H1 (cell line): ENCODE data around the gene ABL2. TPM values are rescaled to one million over a fixed set of nuclear protein-coding genes. Genes with fewer than 3 reads are reported as not detected.

Experiments
- CTCF ChIA-PET: fragments of 300-600 bp; sonication (Branson Sonifier 250); formaldehyde crosslinking; loops from one replicate; lab custom pipeline; 2021; ENCODE audit not compliant: partially characterized antibody; lab: Charles Lee
- POLR2A ChIA-PET: fragments of 300-600 bp; sonication (Branson Sonifier 250); formaldehyde crosslinking; loops from one replicate; lab custom pipeline; 2021; ENCODE audit warnings: inconsistent platforms; ENCODE audit not compliant: partially characterized antibody; lab: Charles Lee
- DNase-seq, 2 experiments: peaks; one replicate each; pipeline versions ENCODE4 v3.0.0 to v3.0.0-alpha.2; 2010 to 2022; ENCODE audit warnings: low spot score in 2 of 2, low read depth in 1 of 2, mixed read lengths in 1 of 2
- FAIRE-seq: peaks from 2 replicates; lab custom pipeline; 2011; peaks lifted over from hg19 to GRCh38; lab: Jason Lieb, UNC
- H2AFZ ChIP-seq: 2 replicates; pipeline ENCODE4 v1.8.1; 2012; ENCODE audit warnings: low read length, inconsistent platforms
- H2AK5ac ChIP-seq: 2 replicates; pipeline ENCODE4 v1.6.1; 2013; ENCODE audit warnings: low read depth, low read length
- H2BK120ac ChIP-seq: replicated peaks from 2 replicates; pipeline ENCODE3; 2013; ENCODE audit warnings: low read depth, low read length, inconsistent platforms
- H2BK12ac ChIP-seq: 2 replicates; pipeline ENCODE4 v1.6.1; 2013; ENCODE audit warnings: low read depth, low read length
- H2BK15ac ChIP-seq: 2 replicates; pipeline ENCODE4 v1.6.1; 2013; ENCODE audit warnings: low read length
- H2BK20ac ChIP-seq: 2 replicates; pipeline ENCODE4 v1.6.1; 2013; ENCODE audit warnings: low read length
- H2BK5ac ChIP-seq: 2 replicates; pipeline ENCODE4 v1.6.1; 2013; ENCODE audit warnings: low read depth, low read length
- H3K14ac ChIP-seq: 2 replicates; pipeline ENCODE4 v1.6.1; 2013; ENCODE audit warnings: inconsistent platforms; ENCODE audit not compliant: insufficient read length
- H3K18ac ChIP-seq: 2 replicates; pipeline ENCODE4 v1.6.1; 2013; ENCODE audit warnings: low read length; ENCODE audit errors: extremely low read depth
- H3K23ac ChIP-seq: 2 replicates; pipeline ENCODE4 v1.6.1; 2013; ENCODE audit warnings: inconsistent platforms; ENCODE audit not compliant: insufficient read length
- H3K23me2 ChIP-seq: 2 replicates; pipeline ENCODE4 v1.6.1; 2013; ENCODE audit warnings: low read depth, low read length
- H3K27ac ChIP-seq: 2 replicates; pipeline ENCODE4 v1.6.1; 2011; ENCODE audit warnings: low read depth, low read length, inconsistent platforms
- H3K27me3 ChIP-seq, 4 experiments: replicated peaks in 1 of 4; 1 replicate in 1 of 4; 2 replicates in 3 of 4; pipeline versions ENCODE4 v1.6.1 to v1.8.1; 2011 to 2013; ENCODE audit warnings: low read length in 3 of 4, mild to moderate bottlenecking in 3 of 4, inconsistent platforms in 2 of 4, mixed read lengths in 2 of 4, moderate library complexity in 1 of 4; ENCODE audit not compliant: control insufficient read depth in 3 of 4, insufficient read depth in 3 of 4; ENCODE audit errors: extremely low read depth in 1 of 4
- H3K36me3 ChIP-seq, 4 experiments: 2 replicates each; pipeline versions ENCODE4 v1.6.1 to v1.8.1; 2011 to 2013; ENCODE audit warnings: mild to moderate bottlenecking in 4 of 4, low read length in 3 of 4, moderate library complexity in 2 of 4, control low read depth in 1 of 4, inconsistent platforms in 1 of 4; ENCODE audit not compliant: insufficient read depth in 4 of 4, control insufficient read depth in 2 of 4
- H3K4ac ChIP-seq: replicated peaks from 2 replicates; pipeline ENCODE3; 2013; ENCODE audit warnings: low read length, low read depth, mixed read lengths, inconsistent platforms; ENCODE audit not compliant: insufficient read length
- H3K4me1 ChIP-seq, 4 experiments: replicated peaks in 1 of 4; 1 replicate in 1 of 4; 2 replicates in 3 of 4; pipeline versions ENCODE4 v1.6.1 to v1.8.1; 2011 to 2013; ENCODE audit warnings: low read length in 3 of 4, inconsistent platforms in 2 of 4, mixed read lengths in 1 of 4; ENCODE audit not compliant: insufficient read depth in 4 of 4, control insufficient read depth in 3 of 4
- H3K4me2 ChIP-seq, 2 experiments: 2 replicates each; pipeline versions ENCODE4 v1.6.1 to v1.8.1; 2011 to 2013; ENCODE audit warnings: low read depth in 2 of 2, low read length in 2 of 2, control low read depth in 1 of 2, inconsistent platforms in 1 of 2, mild to moderate bottlenecking in 1 of 2; ENCODE audit not compliant: insufficient read depth in 1 of 2
- H3K4me3 ChIP-seq, 4 experiments: fragments of 200-600, 300-600 bp in 1 of 4; sonication (generic), shearing (Covaris generic), sonication (Bioruptor Twin) in 1 of 4; 2 replicates each; pipeline versions ENCODE4 v1.5.1 to v1.8.1; 2011 to 2016; ENCODE audit warnings: low read length in 4 of 4, low read depth in 3 of 4, control low read depth in 2 of 4, inconsistent platforms in 2 of 4, mild to moderate bottlenecking in 2 of 4, mixed read lengths in 1 of 4, moderate library complexity in 1 of 4; ENCODE audit not compliant: insufficient read depth in 2 of 4; ENCODE audit errors: extremely low read depth in 1 of 4
- H3K56ac ChIP-seq: replicated peaks from 2 replicates; pipeline ENCODE3; 2013; ENCODE audit warnings: low read depth, mild to moderate bottlenecking, mixed read lengths, low read length, inconsistent platforms; ENCODE audit not compliant: insufficient read length
- H3K79me1 ChIP-seq: 2 replicates; pipeline ENCODE4 v1.6.1; 2013; ENCODE audit warnings: low read depth, low read length, control low read depth
- H3K79me2 ChIP-seq, 2 experiments: 2 replicates each; pipeline versions ENCODE4 v1.6.1 to v1.8.1; 2012 to 2013; ENCODE audit warnings: low read length in 2 of 2, mild to moderate bottlenecking in 2 of 2, inconsistent platforms in 1 of 2; ENCODE audit not compliant: insufficient read depth in 2 of 2, control insufficient read depth in 1 of 2
- H3K9ac ChIP-seq, 4 experiments: replicated peaks in 1 of 4; 1 replicate in 1 of 4; 2 replicates in 3 of 4; pipeline versions ENCODE4 v1.6.1 to v1.8.1; 2011 to 2013; ENCODE audit warnings: low read depth in 3 of 4, low read length in 3 of 4, control low read depth in 2 of 4, mild to moderate bottlenecking in 2 of 4, moderate library complexity in 2 of 4, inconsistent platforms in 1 of 4; ENCODE audit errors: extremely low read depth in 1 of 4
- H3K9me3 ChIP-seq, 2 experiments: 2 replicates each; pipeline versions ENCODE4 v1.6.1 to v1.8.1; 2012 to 2013; ENCODE audit warnings: mild to moderate bottlenecking in 2 of 2, moderate library complexity in 2 of 2, control low read depth in 1 of 2, inconsistent platforms in 1 of 2, low read depth in 1 of 2, low read length in 1 of 2, mixed read lengths in 1 of 2; ENCODE audit not compliant: insufficient read depth in 2 of 2
- H4K20me1 ChIP-seq, 2 experiments: replicated peaks in 1 of 2; 2 replicates each; pipeline versions ENCODE3 to v1.8.1; 2011 to 2013; ENCODE audit warnings: inconsistent platforms in 2 of 2, low read length in 2 of 2, mild to moderate bottlenecking in 1 of 2; ENCODE audit not compliant: insufficient read depth in 2 of 2, control insufficient read depth in 1 of 2
- H4K5ac ChIP-seq: 2 replicates; pipeline ENCODE4 v1.6.1; 2013; ENCODE audit warnings: low read length, low read depth, mixed read lengths, inconsistent platforms; ENCODE audit not compliant: insufficient read length
- H4K8ac ChIP-seq: 2 replicates; pipeline ENCODE4 v1.8.0; 2013; ENCODE audit warnings: mild to moderate bottlenecking, moderate library complexity, low read length, inconsistent platforms; ENCODE audit not compliant: insufficient read depth; ENCODE audit errors: extremely low read depth
- H4K91ac ChIP-seq: replicated peaks from 2 replicates; pipeline ENCODE3; 2013; ENCODE audit warnings: low read length, mixed read lengths, inconsistent platforms; ENCODE audit not compliant: insufficient read length
- BRCA1 ChIP-seq: IDR thresholded peaks from 2 replicates; pipeline ENCODE4 v1.6.1; 2012; ENCODE audit warnings: low read depth, low read length, improper control_type of control experiment
- CTCF ChIP-seq, 3 experiments: IDR thresholded peaks; 1 replicate in 2 of 3; 2 replicates in 1 of 3; pipeline versions ENCODE4 v1.5.1 to v1.6.1; 2011; ENCODE audit warnings: low read length in 3 of 3, mild to moderate bottlenecking in 3 of 3, inconsistent platforms in 2 of 3, low read depth in 1 of 3, moderate library complexity in 1 of 3; ENCODE audit not compliant: insufficient read depth in 1 of 3; ENCODE audit errors: control extremely low read depth in 1 of 3
- E2F6 ChIP-seq: IDR thresholded peaks from 2 replicates; pipeline ENCODE4 v1.6.1; 2012; ENCODE audit warnings: inconsistent platforms
- FOSL1 ChIP-seq: IDR thresholded peaks from 2 replicates; pipeline ENCODE4 v1.6.1; 2011; ENCODE audit warnings: mild to moderate bottlenecking, low read depth, low read length, moderate library complexity; ENCODE audit not compliant: insufficient read depth
- PHF8 ChIP-seq: fragments of 200-600 bp; sonication (generic); conservative IDR thresholded peaks from 2 replicates; pipeline ENCODE4 v1.7.1; 2012; ENCODE audit warnings: low read depth, mild to moderate bottlenecking, inconsistent platforms, low read length, moderate library complexity
- POLR2AphosphoS5 ChIP-seq: IDR thresholded peaks from 2 replicates; pipeline ENCODE4 v1.6.1; 2011; ENCODE audit warnings: low read depth, low read length
- RBBP5 ChIP-seq: IDR thresholded peaks from 2 replicates; pipeline ENCODE4 v1.7.1; 2012; ENCODE audit warnings: low read depth, mild to moderate bottlenecking, inconsistent platforms, low read length, moderate library complexity, borderline replicate concordance
- SP2 ChIP-seq: IDR thresholded peaks from 2 replicates; pipeline ENCODE4 v1.6.1; 2012; ENCODE audit warnings: mild to moderate bottlenecking, low read length, inconsistent platforms
- TAF1 ChIP-seq: IDR thresholded peaks from 2 replicates; pipeline ENCODE4 v1.6.1; 2011; ENCODE audit warnings: mild to moderate bottlenecking, low read depth, low read length
- WGBS, 2 experiments: shearing (Covaris generic) in 1 of 2; methylation state at CpG; one replicate each; pipeline versions ENCODE4 v1.1.6 to v1.1.7; 2013 to 2015; ENCODE audit warnings: low lambda C conversion rate in 2 of 2, mixed read lengths in 2 of 2, inconsistent platforms in 1 of 2, low coverage in 1 of 2, missing lambda C conversion rate in 1 of 2; ENCODE audit not compliant: insufficient replicate concordance in 2 of 2, insufficient coverage in 1 of 2, insufficient read length in 1 of 2; ENCODE audit errors: extremely low coverage in 1 of 2, missing lambda C conversion rate in 1 of 2; 5-methylcytosine and 5-hydroxymethylcytosine counted together
- polyA plus RNA-seq, 7 experiments: library from polyadenylated mRNA; depleted of rRNA in 3 of 7; stranded (reverse) in 5 of 7; unstranded in 2 of 7; fragments of >200 nt in 5 of 7; fragments of 200-250 nt in 2 of 7; gene quantifications; 1 replicate in 5 of 7; 2 replicates in 1 of 7; 4 replicates in 1 of 7; pipeline versions ENCODE4 v1.2.1 to v1.2.3, GENCODE V29; 2011 to 2013; ENCODE audit warnings: missing spikeins in 2 of 7, mixed read lengths in 2 of 7
- total RNA-seq: library from RNA; stranded (reverse); fragmentation: NEBNext Ultra II Directional; extraction: Animal tissue kit (Norgen Biotek cat#: 25700); gene quantifications from 2 replicates; pipeline ENCODE4 v1.2.1, GENCODE V29; 2021
- TF ChIP-seq, protein P1 (sequence below): IDR thresholded peaks from 2 replicates; pipeline ENCODE4 v1.6.1; 2012; ENCODE audit warnings: inconsistent platforms

Gene ABL2
- total and polyA plus RNA-seq, 2 of the 8 experiments (the other 6 are each of a cell fraction or from before 2014, with no cell fraction given), result 4.5 to 19.1 TPM

DNA sequence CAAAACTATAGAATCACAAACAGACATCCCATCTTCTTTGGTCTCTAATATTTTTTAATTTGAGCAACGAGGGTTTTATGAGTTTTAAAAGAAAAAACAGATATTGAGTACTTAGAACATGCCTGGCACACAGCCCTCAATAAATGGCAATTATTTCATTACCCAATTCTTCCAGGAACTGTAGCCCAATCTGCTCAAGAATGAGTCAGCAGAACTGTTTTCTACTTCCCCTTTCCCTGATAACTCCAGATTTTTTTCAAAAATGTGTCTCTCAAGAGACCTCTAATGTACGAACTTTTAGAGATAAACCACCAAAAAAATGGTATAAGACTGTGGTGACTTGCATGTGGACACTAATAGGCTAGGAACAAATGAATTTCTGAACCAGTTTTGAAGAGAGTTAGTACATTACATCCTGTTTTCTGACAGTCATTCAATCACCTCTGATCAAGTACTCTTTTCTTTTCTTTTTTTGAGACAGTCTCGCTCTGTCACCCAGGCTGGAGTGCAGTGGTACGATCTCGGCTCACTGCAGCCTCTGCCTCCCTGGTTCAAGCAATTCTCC is 11.5 kb downstream of the ABL2 start:
- Histone ChIP-seq H3K23ac (no peak overlapping the region), H4K8ac (no peak overlapping the region), H3K4ac (no peak overlapping the region), H3K18ac (no peak overlapping the region), H3K4me2 (no peak overlapping the region), H3K9me3 (no peaks in the 10 kb centered on the region), H2BK120ac (no peak overlapping the region), H3K23me2 (no peaks in the 10 kb centered on the region), H3K9ac (no peak overlapping the region), H3K79me2 (peaks cover 0 to 61% of the 10 kb centered on the region in 2 experiments; a peak in 2 of 4 replicates), H3K4me1 (no peaks in the 10 kb centered on the region), H4K91ac (no peak overlapping the region), H3K27ac (no peak overlapping the region), H3K36me3 (peaks cover 0 to 7% (median 0%) of the 10 kb centered on the region in 4 experiments; a peak in 3 of 8 replicates), H2BK12ac (no peak overlapping the region), H3K56ac (no peak overlapping the region), H2BK15ac (no peak overlapping the region), H4K20me1 (peaks cover 5 to 6% of the 10 kb centered on the region in 2 experiments), H2BK5ac (no peak overlapping the region), H2AK5ac (no peak overlapping the region), H2AFZ (no peak overlapping the region), H2BK20ac (no peak overlapping the region), H4K5ac (no peak overlapping the region), H3K4me3 (no peak overlapping the region), H3K79me1 (no peaks in the 10 kb centered on the region; the same call in 1 of the 2 replicates), H3K27me3 (no peaks in the 10 kb centered on the region), H3K14ac (no peak overlapping the region)
- DNase-seq (no peak), FAIRE-seq (no peak)
- CTCF ChIA-PET, result no interaction called here
- 91% methylated on average over 5 of the region's 5 CpGs; no CpG with 5 or more reads in 1 of the 2 experiments for WGBS, 2 experiments
- POLR2A ChIA-PET, result interaction anchor here (1.0 kb wide), 1 partner anchor 11 kb away, joined by 3 read pairs; no protein-coding TSS in a partner anchor
- TF ChIP-seq E2F6 (no peak), SP2 (no peak), RBBP5 (no peak), FOSL1 (no peak), PHF8 (no peak), CTCF (IDR thresholded peaks at IDR 0.05; ENCODE audit: control extremely low read depth in 1 of 3, insufficient read depth in 1 of 3, low read depth in 1 of 3, low read length in 3 of 3) (no peak), POLR2AphosphoS5 (no peak), TAF1 (no peak), BRCA1 (no peak)
- TF ChIP-seq, protein P1, sequence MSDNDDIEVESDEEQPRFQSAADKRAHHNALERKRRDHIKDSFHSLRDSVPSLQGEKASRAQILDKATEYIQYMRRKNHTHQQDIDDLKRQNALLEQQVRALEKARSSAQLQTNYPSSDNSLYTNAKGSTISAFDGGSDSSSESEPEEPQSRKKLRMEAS, result no peak
